IgD-negative memory B cell (primary cell): ENCODE measurements around the gene NOX1. TPM values are rescaled to one million over a fixed set of nuclear protein-coding genes. Genes with fewer than 3 reads are reported as not detected.
"Not testable (repeated sequence)": the region's sequence is repeated elsewhere in the genome, so short reads cannot be mapped to it uniquely, and the experiment has no call there.

Experiments
- H3K27ac Mint-ChIP-seq, 3 donors: one replicate each; pipeline ENCODE4 v1.8.0; 2020 to 2022; ENCODE audit warnings: mild to moderate bottlenecking in 3 of 3, mixed read lengths in 3 of 3, moderate library complexity in 1 of 3
- H3K27me3 Mint-ChIP-seq: one replicate; pipeline ENCODE4 v1.8.0; 2021; ENCODE audit warnings: mixed read lengths
- H3K36me3 Mint-ChIP-seq: one replicate; pipeline ENCODE4 v1.8.0; 2020; ENCODE audit warnings: mild to moderate bottlenecking, mixed read lengths
- H3K4me1 Mint-ChIP-seq, 3 donors: one replicate each; pipeline ENCODE4 v1.8.0; 2020 to 2022; ENCODE audit warnings: mixed read lengths in 3 of 3, mild to moderate bottlenecking in 1 of 3
- H3K4me3 Mint-ChIP-seq, 4 donors: one replicate each; pipeline ENCODE4 v1.8.0; 2020 to 2022; ENCODE audit warnings: mild to moderate bottlenecking in 4 of 4, mixed read lengths in 4 of 4, moderate library complexity in 3 of 4
- H3K9me3 Mint-ChIP-seq, 3 donors: one replicate each; pipeline ENCODE4 v1.8.0; 2020 to 2021; ENCODE audit warnings: mixed read lengths in 3 of 3, mild to moderate bottlenecking in 1 of 3
- polyA plus RNA-seq: library from polyadenylated mRNA; unstranded; fragments of 300-500 nt; fragmentation: Illumina TruSeq; gene quantifications from one replicate; pipeline ENCODE4 v1.2.3, GENCODE V29; 2021

The NOX1 gene
- polyA plus RNA-seq, 1 donor from 2014 or later = not detected

DNA sequence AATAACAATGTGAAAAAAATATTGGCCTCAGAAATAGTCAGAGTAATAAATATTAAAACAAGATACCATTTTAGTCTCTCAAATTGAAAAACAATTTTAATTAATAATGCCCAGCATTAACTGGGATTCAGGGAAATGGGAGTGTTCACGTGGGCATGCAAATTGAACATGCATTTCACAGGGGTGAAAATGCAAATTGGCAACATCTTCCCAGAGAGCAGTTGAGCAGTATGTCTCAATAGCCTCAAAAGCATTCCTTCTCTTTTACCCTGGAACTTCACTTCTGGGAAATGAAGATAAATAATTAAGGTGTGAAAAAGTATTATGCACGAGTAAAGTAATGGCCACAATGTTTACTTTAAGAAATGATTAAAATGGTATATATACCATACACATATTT is 21.3 kb downstream of the NOX1 start:
- H3K27me3 Mint-ChIP-seq = no peaks in the 10 kb centered on the region
- H3K4me1 Mint-ChIP-seq = peaks cover 4 to 6% (median 6%) of the 10 kb centered on the region in 3 donors
- H3K36me3 Mint-ChIP-seq = peaks cover 3% of the 10 kb centered on the region
- no peak overlapping the region for H3K27ac Mint-ChIP-seq
- H3K9me3 Mint-ChIP-seq = peaks cover 0 to 4% (median 1%) of the 10 kb centered on the region in 3 donors
- H3K4me3 Mint-ChIP-seq = no peak overlapping the region

DNA sequence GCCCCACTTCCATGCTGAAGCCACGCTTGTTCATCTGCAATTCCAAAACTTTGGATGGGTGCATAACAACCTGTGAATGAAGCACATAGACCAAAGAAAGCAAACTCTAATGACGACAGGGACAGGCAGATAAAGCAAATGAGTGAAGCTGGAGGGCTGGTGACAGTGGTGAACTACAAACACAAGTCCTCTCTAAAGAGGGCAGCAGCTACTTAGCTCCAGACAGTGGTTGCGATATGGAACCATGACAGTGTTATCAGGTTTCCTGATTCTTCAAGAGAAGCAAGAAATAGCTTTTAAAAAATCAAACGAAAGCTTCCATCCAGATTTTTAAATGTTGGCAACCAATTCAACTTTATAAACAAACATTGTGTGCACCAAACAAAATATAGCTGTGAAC is 23.8 kb downstream of the NOX1 start:
- no peaks in the 10 kb centered on the region for H3K27me3 Mint-ChIP-seq
- H3K4me3 Mint-ChIP-seq = no peak overlapping the region
- peaks cover 4 to 6% (median 6%) of the 10 kb centered on the region in 3 donors for H3K4me1 Mint-ChIP-seq
- no peaks in the 10 kb centered on the region for H3K9me3 Mint-ChIP-seq
- H3K27ac Mint-ChIP-seq = no peak overlapping the region
- H3K36me3 Mint-ChIP-seq = peaks cover 1% of the 10 kb centered on the region

DNA sequence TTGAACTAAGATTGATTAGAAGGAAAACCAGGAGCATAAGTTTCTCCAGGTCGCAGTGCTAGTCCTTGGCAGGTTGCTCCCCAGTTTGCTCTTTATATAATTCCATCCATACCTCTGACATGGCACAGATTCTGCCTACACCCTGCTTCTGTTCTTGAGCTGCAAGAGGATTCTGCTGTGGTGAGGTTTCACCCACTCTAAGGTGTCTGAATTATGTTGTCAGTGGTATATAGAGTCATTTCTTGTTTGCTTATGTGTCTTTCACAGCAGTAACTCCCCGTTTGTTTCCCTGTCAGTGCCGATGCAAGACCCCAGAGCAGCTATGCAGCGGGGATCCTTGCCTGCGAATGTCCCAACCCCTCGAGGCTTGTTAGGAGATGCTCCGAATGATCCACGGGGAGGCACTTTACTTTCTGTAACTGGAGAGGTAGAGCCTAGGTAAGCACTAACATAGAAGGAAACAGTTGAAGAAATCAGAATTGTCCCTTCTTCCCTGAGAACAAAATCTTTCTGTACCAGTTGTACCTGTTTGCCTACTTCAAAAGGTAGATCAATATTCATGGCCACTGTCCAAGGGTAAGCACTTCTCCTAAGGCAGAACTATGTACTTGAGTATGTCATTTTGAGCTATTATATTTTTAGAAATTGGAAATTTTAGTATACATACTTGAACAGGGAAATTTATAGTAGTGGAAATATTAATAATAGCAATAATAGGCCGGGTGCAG is 42.8 kb downstream of the NOX1 start:
- Mint-ChIP-seq H3K9me3 (peaks cover 0 to 4% (median 0%) of the 10 kb centered on the region in 3 donors), H3K27ac (peak overlapping the region in 1 of 3 donors; percentile 65), H3K4me3 (peak overlapping the region in 1 of 4 donors; percentile 61), H3K36me3 (peaks cover 6% of the 10 kb centered on the region), H3K27me3 (no peaks in the 10 kb centered on the region), H3K4me1 (peaks cover 7 to 10% (median 9%) of the 10 kb centered on the region in 3 donors)

DNA sequence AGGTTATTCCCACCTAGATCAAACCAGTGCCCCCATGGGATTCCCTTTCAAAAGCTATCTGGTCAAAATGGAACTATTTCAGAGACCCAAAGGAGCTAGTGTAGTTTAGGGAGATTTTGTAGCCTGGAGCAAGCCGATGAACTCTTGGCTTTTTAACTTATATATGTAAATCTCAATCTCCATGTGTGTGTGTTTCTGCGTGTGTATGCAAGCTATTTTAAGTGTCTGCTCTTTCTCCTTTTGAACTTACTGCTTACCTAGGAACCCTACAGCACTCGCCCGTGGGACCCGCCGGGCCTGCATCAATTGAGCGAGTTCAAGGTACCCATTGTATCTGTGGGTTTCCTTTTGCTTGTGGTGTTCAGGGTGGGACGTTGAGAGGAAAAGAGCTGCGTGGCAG is 43.6 kb downstream of the NOX1 start:
- peaks cover 6% of the 10 kb centered on the region for H3K36me3 Mint-ChIP-seq
- H3K27ac Mint-ChIP-seq = peak overlapping the region in 1 of 3 donors; percentile 65
- H3K27me3 Mint-ChIP-seq = no peaks in the 10 kb centered on the region
- peaks cover 0 to 4% (median 0%) of the 10 kb centered on the region in 3 donors for H3K9me3 Mint-ChIP-seq
- H3K4me3 Mint-ChIP-seq = peak overlapping the region in 1 of 4 donors; percentile 58
- H3K4me1 Mint-ChIP-seq = peaks cover 7 to 10% (median 9%) of the 10 kb centered on the region in 3 donors

DNA sequence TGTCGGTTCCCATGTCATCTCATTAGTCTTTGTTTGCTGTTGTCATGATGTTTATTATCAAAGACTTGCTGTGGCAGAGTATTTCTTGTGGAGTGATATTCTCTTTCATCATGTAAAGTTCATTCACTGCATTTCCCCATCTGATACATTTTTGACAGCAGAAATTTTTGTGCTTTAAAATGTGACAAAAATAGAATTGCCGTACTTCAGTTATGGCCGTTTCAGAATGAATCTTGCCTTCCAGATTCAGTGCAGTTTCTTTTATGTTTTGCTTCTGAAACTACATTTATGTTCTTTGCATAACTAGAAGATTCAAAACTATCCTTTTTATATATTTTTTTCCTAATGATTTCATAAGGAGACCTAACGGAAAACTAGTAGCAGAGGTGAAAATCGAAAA is 44.0 kb downstream of the NOX1 start:
- Mint-ChIP-seq H3K27me3 (no peaks in the 10 kb centered on the region), H3K9me3 (peaks cover 0 to 4% (median 0%) of the 10 kb centered on the region in 3 donors), H3K4me1 (peaks cover 7 to 10% (median 9%) of the 10 kb centered on the region in 3 donors), H3K4me3 (peak overlapping the region in 3 of 4 donors; percentile 1 to 58 (median 1)), H3K27ac (peak overlapping the region in 1 of 3 donors; percentile 93), H3K36me3 (peaks cover 6% of the 10 kb centered on the region)

DNA sequence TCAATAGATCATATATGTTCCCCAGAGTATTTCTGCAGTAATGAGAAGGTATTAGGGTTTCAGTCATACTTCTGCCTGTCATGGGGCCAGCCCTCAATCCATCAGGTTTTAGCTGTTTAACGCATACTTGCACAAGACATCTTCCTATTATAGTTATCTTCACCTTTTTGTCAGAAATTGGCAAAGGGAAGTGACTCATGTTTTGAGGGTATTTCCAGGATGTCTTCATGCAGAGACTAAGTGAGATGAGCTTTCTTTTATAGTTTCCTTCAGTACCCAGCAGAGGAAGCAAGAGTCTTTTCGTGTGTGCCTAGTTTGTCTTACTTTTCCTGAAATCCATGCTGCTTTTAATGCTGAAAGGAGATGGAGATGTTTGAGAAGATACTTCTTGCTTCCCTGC is 44.4 kb downstream of the NOX1 start:
- Mint-ChIP-seq H3K4me3 (peak overlapping the region in 3 of 4 donors; percentile 1 to 58 (median 1)), H3K36me3 (peaks cover 6% of the 10 kb centered on the region), H3K27ac (peak overlapping the region in 2 of 3 donors; percentile 12 to 93)

DNA sequence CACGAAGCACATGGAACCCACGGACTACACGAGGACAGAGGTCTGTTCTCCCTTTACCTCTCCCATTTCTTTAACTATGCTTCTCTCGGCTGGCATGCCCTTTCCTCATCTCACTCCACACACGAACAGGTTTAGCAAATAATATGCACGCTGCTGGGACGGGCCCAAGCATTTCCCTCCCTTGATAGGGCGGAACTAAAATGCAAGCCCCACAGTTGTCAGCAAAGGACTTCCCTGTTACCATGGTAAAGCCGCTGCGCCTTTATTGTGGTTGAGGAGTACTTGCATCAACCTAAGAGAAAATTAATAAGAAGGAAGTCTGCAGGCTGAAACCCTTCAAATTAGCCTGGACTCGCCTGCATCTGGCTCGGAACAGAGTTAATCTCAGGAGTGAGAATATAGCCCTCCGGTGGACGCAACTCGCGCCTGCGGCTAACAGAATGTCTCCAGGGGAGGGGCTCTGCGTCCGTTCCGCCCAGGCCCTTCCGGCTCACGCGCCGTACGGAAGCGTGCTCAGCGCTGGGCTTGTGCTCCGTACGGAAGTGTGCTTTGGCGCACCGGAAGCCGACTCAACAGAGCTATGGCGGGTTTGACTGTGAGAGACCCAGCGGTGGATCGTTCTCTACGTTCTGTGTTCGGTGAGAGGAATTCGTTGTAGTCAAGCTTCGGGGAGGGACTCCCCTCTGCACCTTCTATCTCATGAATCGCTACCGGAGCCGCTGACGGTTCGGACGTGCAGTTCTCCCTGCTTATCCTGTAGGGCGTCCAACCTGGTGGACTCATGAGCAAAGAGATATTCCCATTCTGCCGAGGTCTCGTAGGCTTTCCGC is 54.1 kb downstream of the NOX1 start, which contains the start of gene CSTF2:
CSTF2 (plus strand) TSS at position 555 of the 830 bp plus-strand sequence; CDS start at position 581, 26 bp downstream.
- Mint-ChIP-seq H3K9me3 (no peaks in the 10 kb centered on the region), H3K4me3 (peak within 1 kb of the TSS; percentile 83 to 97 (median 87)), H3K27me3 (peaks cover 6% of the 10 kb centered on the region)

More for the DNA sequence above, 44.4 kb downstream of the NOX1 start:
- Mint-ChIP-seq H3K27me3 (no peaks in the 10 kb centered on the region), H3K9me3 (peaks cover 0 to 4% (median 0%) of the 10 kb centered on the region in 3 donors), H3K4me1 (peaks cover 7 to 10% (median 9%) of the 10 kb centered on the region in 3 donors)

DNA sequence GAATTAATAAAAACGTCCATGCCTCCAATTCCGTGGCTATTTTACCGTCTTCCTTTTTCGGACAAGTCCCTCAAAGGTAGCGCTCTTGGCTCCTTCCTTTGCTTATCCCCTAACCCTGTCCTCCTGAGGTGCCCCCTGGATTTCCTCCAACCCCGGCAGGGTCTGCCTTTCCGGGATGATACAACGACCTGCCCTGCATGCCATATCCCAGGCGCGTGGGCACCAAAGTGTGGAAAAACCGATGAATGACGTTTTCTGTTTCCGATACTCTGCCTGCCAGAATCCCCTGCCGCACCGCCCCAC is 54.7 kb downstream of the NOX1 start:
- H3K36me3 Mint-ChIP-seq = no peaks in the 10 kb centered on the region
- H3K9me3 Mint-ChIP-seq = no peaks in the 10 kb centered on the region
- H3K4me1 Mint-ChIP-seq = peaks cover 2 to 8% (median 5%) of the 10 kb centered on the region in 3 donors
- peak overlapping the region; percentile 83 to 97 (median 87) for H3K4me3 Mint-ChIP-seq
- H3K27ac Mint-ChIP-seq = peak overlapping the region; percentile 75 to 95 (median 90)
- peaks cover 7% of the 10 kb centered on the region for H3K27me3 Mint-ChIP-seq

More for the DNA sequence above, 54.1 kb downstream of the NOX1 start, which contains the start of gene CSTF2:
- Mint-ChIP-seq H3K4me1 (peaks cover 2 to 8% (median 5%) of the 10 kb centered on the region in 3 donors), H3K36me3 (no peaks in the 10 kb centered on the region), H3K27ac (peak within 1 kb of the TSS; percentile 75 to 95 (median 90))

DNA sequence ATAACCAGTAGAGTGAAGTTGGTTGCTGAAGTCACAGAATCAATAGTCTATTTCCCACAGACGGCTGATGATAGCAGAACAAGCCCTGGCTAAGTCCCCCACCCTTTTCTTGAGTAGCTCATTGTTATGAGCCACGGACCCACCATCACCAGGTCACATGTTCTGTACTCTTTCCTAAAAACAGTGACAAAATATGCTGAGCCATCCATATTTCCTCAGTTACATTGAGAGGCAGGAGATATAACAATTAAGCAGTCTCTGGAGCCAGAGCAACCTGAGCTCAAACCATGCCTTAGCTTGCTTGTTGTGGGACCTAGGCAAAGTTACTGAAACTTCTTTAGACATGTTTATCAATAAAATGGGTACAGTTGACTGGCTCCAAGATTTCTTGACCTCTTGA is 56.8 kb downstream of the NOX1 start:
- Mint-ChIP-seq H3K4me1 (peaks cover 2 to 8% (median 5%) of the 10 kb centered on the region in 3 donors), H3K4me3 (no peak overlapping the region), H3K27me3 (peaks cover 10% of the 10 kb centered on the region), H3K27ac (no peak overlapping the region), H3K36me3 (no peaks in the 10 kb centered on the region), H3K9me3 (no peaks in the 10 kb centered on the region)

DNA sequence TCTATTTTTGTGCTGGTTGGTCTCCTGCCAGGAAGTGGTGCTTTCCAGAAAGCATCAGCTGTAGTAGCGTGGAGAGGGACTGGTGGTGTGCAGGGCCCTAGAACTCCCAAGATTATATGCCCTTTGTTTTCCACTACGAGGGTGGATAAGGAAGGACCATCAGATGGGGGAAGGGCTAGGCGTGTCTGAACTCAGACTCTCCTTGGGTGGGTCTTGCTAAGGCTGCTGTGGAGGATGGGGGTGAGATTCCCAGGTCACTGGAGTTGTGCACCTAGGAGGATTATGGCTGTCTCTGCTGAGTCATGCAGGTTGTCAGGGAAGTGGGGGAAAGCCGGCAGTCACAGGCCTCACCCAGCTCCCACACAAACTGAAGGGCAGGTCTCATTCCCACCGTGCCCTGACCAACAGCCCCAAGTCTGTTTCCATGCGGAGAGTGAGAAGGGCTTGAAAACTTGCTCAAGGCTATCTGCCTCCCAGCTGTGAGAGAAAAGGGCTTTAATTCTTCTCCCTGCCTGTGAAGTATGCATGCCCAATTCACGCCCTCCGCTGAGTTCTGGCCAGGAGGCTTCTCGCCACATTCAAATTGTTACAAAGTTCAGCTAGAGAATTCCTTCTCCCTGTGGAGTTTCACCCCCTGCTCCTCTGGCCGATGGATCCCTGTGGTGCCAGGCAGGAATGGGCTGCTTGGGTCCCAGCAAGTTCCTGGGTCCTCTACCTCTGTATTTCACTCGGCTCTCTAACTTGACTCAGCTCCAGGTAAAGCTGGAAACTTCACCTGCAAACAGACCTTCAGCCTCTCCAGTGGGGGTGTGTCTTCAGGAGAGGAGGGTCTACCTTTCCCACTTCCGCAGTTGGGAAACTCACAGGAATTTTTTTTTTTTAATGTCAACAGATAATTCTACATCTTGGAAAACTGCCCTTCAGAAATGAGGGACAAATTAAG is 61.7 kb downstream of the NOX1 start:
- Mint-ChIP-seq H3K9me3 (peaks cover 3 to 4% (median 4%) of the 10 kb centered on the region in 3 donors), H3K36me3 (no peaks in the 10 kb centered on the region), H3K4me1 (peaks cover 0 to 4% (median 0%) of the 10 kb centered on the region in 3 donors), H3K27ac (no peak overlapping the region), H3K27me3 (peaks cover 15% of the 10 kb centered on the region), H3K4me3 (no peak overlapping the region)

DNA sequence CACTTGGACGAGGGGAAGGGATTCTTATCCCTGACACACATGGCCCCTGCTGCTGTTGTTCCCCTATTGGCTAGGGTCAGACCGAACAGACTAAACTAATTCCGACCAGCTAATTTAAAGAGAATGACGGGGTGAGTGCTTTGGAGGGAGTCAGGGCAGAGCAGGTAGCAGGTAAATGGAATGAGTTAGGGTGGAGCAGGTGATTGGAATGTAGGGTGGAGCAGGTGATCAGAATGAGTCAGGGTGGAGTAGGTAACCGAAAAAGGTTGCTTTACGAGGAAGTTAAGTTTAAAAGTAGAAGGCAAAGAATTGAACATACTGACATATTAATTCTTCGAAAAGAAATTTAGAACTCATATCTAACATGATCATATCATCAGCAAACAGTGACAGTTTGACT is 65.9 kb downstream of the NOX1 start:
- not testable (repeated sequence) for H3K4me1 Mint-ChIP-seq, H3K27ac Mint-ChIP-seq, H3K27me3 Mint-ChIP-seq, H3K36me3 Mint-ChIP-seq, H3K4me3 Mint-ChIP-seq
- peaks cover 6 to 20% (median 8%) of the 10 kb centered on the region in 3 donors for H3K9me3 Mint-ChIP-seq

DNA sequence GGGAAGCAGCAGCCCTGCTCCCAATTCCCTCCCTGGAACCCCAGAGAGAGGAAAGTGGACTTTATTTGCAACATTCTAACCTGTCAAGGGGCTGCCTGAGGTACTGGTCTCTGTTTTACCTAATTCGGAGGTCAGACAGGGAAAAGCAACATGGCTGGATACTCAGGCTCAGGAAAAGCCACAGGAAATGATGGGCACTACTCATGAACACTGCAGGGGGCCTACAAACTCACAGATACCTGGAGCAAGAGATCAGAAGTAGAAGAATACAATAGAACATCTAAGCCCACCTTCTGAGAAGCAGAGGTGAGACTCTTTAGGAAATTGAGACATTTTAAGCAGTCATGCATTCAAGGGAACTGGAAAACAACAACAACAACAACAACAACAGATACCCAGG is 69.4 kb downstream of the NOX1 start:
- H3K4me1 Mint-ChIP-seq = peaks cover 0 to under 1% (median 0%) of the 10 kb centered on the region in 3 donors
- peaks cover under 1% of the 10 kb centered on the region for H3K27me3 Mint-ChIP-seq
- no peaks in the 10 kb centered on the region for H3K36me3 Mint-ChIP-seq
- H3K4me3 Mint-ChIP-seq = no peak overlapping the region
- peaks cover 6 to 20% (median 6%) of the 10 kb centered on the region in 3 donors for H3K9me3 Mint-ChIP-seq
- H3K27ac Mint-ChIP-seq = no peak overlapping the region

DNA sequence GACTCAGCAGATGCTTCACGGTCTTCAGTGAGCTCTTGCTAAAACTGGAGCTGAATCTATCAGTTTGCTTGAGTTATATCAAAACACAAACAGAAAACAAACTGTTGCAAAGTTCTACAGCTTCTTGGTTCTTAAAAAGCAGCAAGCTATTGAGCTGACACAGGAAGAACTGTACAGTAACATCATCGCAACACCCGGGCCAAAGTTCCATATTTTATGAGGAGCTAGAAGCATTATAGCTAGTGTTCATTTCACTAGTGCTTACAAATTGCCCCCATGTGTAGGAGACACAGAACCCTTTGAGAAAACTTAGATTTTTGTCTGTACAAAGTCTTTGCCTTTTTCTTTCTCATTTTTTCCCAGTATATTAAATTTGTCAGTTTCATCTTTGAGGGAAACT is 71.3 kb downstream of the NOX1 start:
- Mint-ChIP-seq H3K36me3 (no peaks in the 10 kb centered on the region), H3K27me3 (no peaks in the 10 kb centered on the region), H3K27ac (no peak overlapping the region), H3K9me3 (peaks cover 3 to 16% (median 6%) of the 10 kb centered on the region in 3 donors), H3K4me1 (no peaks in the 10 kb centered on the region), H3K4me3 (no peak overlapping the region)

DNA sequence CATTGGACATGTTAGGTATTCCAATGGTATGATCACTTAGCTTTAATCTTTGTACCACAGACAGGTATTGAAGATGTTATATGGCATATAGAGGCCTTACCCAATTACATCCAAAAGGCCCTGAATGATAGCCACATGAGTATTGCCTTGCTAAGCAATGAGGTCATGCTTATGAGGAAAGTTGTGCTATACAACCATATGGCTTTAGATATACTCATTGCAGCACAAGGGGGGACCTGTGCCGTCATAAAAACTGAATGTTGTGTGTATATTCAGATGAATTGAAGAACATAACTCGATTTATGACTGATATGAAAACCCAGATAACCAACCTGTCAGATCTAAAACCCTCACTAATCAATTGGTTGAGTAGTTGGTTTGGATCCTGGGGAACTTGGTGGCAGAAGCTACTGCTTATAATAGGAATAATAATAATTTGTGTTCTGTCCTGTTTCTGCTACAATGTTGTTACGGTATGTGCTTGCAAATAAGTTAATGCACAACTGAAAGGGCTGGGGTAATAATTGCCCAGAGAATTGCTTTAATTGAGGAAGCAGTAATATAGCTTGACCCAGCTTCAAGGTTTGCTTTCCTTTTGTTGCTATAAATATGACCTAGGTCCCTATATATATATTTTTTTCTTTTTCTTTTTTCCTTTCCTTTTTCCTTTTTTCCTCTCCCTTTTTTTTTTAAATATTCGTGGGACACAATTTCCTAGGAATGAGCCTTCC is 75.5 kb downstream of the NOX1 start:
- no peaks in the 10 kb centered on the region for H3K36me3 Mint-ChIP-seq
- H3K4me1 Mint-ChIP-seq = no peaks in the 10 kb centered on the region
- no peak overlapping the region for H3K27ac Mint-ChIP-seq

More for the DNA sequence above, 75.5 kb downstream of the NOX1 start:
- Mint-ChIP-seq H3K9me3 (no peaks in the 10 kb centered on the region), H3K27me3 (peaks cover 3% of the 10 kb centered on the region), H3K4me3 (no peak overlapping the region)
